ENCODE results near the gene PITPNM2. TPM values are rescaled to one million over a fixed set of nuclear protein-coding genes. Genes with fewer than 3 reads are reported as not detected.
A peak's percentile ranks its signal among the peaks of the same experiment; 100 is the strongest.

Gene PITPNM2
- total RNA-seq, 4 donors from 2014 or later, result 2.8 to 19.5 (median 14.2) TPM

DNA sequence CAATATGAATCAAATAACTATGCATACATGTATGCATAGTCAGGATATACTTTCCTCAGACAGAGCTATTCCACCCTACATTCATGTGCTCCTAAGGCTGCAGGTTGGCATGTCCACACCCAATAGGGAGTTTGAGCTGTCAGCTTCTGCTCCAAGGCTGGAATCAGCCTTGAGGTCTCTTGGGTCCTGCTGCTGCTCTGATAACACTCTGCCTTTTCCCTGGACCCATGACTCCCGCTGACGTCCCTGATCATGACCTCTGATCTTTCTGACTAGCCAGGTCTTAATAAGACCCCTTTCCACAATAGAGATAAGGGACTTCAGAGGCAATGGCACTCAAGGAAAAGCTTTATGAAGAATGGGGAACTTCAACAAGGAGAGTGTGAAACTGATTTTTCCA lies 5.7 kb downstream of the PITPNM2 start:
- TF ChIP-seq, protein P1, sequence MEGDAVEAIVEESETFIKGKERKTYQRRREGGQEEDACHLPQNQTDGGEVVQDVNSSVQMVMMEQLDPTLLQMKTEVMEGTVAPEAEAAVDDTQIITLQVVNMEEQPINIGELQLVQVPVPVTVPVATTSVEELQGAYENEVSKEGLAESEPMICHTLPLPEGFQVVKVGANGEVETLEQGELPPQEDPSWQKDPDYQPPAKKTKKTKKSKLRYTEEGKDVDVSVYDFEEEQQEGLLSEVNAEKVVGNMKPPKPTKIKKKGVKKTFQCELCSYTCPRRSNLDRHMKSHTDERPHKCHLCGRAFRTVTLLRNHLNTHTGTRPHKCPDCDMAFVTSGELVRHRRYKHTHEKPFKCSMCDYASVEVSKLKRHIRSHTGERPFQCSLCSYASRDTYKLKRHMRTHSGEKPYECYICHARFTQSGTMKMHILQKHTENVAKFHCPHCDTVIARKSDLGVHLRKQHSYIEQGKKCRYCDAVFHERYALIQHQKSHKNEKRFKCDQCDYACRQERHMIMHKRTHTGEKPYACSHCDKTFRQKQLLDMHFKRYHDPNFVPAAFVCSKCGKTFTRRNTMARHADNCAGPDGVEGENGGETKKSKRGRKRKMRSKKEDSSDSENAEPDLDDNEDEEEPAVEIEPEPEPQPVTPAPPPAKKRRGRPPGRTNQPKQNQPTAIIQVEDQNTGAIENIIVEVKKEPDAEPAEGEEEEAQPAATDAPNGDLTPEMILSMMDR (IDR thresholded peaks at IDR 0.05), result no peak
- DNase-seq (ENCODE audit: low spot score) (no peak), ATAC-seq (ENCODE audit: low FRiP score) (no peak)

DNA sequence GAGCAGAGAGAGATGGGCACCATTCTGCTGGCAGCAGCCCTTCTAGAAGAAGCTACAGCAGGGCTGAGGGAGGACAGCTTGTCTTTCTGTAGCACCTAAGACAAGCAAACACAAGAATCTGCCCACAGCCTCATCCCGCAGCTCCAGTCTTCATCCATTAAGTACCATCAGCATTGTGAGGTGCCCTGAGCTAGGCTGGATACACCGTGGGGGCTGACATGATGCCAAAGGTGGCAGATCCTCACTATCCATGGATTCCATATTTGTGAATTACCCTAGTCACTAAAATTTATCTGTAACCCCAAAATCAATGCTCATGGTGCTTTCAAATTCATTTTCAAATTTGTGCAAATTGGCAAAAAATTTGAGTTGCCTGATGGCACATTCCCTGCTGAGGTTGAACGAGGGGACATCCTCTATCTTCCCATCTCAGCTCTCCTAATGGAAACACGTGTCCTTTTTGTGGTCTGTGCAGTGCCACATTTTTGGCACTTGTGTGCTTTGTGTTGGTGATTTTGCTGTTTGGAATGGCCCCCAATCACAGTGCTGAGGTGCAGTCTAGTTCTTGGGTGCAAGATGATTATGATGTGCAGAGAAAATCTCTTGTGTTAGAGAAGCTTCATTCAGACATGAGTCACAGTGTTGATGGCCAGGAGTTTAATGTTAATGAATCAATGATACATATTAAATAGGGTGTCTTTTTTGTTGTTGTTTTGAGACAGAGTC lies 7.0 kb downstream of the PITPNM2 start:
- TF ChIP-seq, protein P1 (IDR thresholded peaks at IDR 0.05), result no peak
- DNase-seq (ENCODE audit: low spot score) (no peak), ATAC-seq (ENCODE audit: low FRiP score) (no peak)

DNA sequence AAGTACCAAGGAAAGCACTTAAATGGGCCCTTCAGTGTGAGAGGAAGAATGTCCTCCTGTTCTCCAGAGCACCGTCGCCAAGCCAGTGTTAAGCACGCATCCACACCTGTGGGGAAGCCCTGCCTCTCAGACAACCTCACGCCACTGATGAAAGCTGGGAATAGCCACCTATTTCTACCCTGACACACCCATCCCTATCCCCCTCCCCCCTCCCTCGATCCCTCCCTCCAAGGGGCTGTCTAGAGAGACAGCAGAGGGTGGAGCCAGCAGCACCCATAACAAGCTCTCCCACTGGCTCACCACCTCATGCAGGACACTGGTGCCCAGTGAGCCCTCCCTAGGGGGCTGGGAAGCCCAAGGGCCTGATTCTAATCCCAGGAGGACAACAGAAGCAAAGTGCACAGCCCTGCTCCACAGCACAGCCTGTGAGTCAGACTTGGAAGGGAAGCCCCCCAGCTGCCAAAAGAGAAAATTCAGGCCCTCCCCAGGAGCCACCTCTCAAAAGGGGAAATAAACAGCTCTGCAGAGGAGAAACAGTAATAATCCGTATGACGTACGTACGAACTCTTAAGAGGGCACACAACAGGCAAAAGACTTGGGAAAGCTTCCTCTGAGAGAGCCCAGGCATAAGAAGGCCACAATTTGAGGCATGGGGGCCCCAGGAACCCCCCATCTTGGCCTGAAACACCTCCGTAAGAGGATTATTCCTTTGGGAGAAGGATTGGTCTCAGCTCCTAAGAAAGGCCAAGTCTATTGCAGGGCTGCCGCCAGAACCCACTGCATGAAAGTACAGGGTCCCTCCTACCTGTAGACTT lies 7.8 kb downstream of the PITPNM2 start:
- TF ChIP-seq, protein P1 (IDR thresholded peaks at IDR 0.05), result no peak
- ATAC-seq (ENCODE audit: low FRiP score) (no peak), DNase-seq (ENCODE audit: low spot score) (no peak)

DNA sequence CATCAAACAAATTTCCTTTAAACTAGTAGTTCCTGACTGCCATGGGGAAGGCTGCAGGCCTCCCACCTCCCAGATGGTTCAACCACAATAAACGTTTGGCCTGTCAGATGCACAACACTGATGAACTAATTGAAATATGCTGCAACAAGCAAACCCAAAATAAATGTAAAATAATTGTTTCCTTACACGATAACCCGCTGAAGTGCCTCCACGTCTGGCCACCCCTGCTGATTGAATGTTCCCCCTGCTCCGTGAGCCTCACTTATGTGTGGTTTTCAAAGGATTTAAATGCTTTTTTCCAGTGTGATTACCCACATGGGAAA lies 8.4 kb downstream of the PITPNM2 start:
- DNase-seq (ENCODE audit: low spot score), result no peak
- ATAC-seq (ENCODE audit: low FRiP score), result no peak
- TF ChIP-seq, protein P1 (IDR thresholded peaks at IDR 0.05), result no peak

DNA sequence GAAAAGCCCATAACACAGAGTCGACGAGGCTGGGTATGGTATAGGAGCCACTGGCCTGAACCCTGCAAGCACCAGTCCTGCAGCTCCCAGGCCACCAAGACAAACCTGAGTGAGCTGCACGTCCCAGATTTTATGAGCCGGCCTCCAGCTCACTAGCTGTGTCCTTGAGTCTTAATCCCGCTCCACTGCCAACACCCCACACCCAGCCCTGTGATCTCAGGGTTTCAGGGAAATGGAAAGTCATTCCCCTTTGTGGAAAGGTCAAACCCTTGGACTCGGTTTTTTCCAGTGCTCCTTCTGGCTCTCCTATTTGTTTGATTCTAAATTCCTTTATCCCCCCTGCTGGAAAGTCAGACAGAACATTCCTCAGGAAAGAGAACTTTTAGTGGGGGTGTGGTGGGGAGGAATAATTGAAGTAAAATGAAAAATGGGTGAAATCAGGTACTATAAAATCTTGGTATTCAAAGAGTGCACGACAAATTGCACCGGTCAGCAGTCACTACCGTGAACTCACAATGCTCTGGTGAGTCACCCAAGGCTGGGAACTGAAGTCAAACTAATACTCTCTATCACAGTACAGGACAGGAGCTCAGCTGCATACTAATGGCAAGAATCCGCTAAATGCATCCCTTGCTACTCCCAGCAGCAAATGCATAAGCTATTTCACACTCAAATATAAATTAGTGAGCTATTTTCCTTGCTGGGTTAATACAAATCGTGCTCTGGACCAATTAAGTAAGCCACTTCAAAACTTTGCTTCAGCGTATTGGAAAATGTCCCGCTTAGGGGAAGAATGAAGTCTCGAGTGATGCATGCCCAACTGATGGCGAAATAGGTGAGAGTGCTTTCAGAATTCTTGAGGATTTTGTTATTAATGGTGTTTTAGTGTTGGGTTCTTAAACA lies 9.0 kb downstream of the PITPNM2 start:
- TF ChIP-seq, protein P1 (IDR thresholded peaks at IDR 0.05), result no peak
- ATAC-seq (ENCODE audit: low FRiP score) (peak; percentile 88), DNase-seq (ENCODE audit: low spot score) (no peak)

DNA sequence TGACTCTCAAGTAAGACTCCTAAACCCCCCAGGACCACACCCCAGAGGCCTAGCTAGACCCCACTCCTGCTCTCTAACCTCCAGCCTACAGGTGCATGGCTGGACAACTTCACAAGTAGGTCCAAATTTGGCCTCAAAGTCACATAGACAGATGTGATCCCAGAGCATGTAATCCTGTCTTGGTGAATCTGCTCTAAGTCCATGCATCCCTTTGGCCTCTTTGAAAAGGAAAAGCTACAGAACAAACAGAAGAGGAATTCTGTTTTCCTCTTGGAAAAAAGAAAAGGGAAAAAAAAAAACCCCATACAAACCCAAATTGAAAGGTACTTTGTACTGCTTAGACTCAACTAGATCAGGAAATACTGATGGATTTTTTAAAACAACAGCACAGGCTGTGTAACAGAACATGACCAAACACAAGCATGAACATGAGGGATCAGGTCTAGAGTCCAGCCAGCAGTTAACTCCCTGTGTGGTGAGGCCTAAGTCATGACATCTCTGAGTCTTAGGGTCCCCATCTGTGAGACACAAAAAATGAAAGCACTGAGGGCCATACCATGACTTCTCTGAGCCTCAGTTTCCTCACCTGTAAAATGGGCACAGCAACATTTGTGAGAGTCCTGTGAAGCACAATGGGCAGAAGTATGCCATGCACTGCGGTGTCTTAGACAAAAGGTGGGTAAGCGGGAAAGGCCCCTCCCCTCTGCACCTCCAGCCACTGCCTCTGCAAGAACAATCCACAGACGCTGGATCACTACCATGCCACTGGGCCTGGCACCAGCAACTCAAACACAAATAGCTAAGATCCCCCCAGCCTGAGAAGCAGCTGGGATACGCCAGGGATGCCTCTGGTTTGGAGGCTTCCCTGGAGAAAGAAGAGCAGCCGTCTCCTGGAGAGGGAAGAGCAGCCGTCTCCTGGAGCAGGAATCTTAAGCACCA lies 9.9 kb downstream of the PITPNM2 start:
- DNase-seq (ENCODE audit: low spot score), result no peak
- no peak for ATAC-seq (ENCODE audit: low FRiP score)
- TF ChIP-seq, protein P1 (IDR thresholded peaks at IDR 0.05), result no peak
